ENCODE measurements around the gene MAST4.

MAST4 gene

DNA sequence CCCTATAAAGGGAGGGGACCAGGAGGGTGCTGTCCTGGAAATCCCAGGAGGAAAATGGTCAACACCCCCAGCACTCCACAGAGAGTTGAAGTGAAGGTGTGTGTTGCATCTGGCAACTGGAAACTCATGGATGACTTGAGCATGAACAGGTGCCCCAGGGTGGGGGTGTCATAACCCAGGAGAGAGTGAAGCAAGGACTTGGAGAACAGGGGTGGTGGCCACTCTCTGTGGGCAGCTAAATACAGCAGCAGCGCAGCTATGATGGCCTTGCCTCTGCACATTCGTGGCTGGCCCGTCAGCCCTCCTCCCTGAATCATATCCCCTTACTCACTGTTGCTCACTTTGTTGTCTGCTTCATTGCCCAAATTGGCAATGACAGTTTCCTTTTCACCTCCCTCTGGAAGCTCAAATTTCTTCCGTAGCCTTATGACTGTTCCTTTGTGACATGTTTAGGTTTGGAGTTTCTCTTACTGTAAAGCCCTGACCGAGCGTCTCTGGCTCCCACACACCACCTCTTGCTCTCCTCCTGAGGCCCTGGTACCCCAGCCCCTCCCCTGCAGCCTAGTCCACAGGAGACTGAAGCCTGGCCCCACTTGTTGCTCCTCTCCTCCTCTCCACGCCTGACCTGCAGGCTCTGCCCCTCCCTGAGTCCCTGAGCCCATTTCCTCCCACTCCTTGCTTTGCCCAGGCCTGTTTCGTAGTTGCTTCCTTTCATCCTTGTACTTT is 414.7 kb downstream of the MAST4 start:
- peak in 1 of 56 donors; percentile 8 for DNase-seq

DNA sequence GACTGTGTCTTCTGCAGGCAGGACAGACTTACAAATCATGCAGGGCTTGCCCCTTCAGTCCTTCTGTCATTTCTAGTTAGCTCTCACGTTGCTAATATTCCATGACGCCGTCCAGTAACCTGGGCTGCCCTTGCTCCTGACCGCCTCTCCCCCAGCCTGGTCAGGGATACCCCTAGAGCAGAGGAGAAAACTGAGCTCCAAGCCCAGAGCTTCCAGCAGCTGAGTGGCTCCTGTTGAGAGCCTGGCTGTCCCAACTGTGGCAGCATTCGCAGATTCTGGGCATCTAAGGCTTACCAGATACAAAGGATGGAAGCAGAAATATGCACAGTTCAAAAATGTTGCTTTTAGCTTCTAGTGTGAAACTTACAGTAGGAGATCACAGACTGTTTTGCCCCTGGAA is 415.2 kb downstream of the MAST4 start:
- DNase-seq = peak in 1 of 56 donors; percentile 8

DNA sequence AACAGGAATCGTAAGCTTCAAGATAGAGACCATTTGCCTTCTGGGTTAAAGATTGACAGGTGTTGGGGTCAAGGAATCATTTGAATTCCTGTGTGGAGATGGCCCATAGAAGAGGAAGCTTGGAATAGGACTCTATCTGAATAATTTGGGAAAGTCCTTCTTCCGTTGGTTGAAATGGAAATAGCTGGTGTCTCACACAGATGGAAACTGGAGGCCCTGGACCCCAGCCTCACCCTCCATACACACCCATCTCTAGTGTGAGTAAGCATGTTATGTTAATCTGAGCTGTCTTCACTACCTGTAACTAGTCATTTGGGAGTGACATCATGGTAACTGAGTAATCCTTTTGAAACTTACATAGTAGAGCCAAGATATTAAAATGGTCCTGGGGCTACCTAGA is 416.0 kb downstream of the MAST4 start:
- no peak for DNase-seq

DNA sequence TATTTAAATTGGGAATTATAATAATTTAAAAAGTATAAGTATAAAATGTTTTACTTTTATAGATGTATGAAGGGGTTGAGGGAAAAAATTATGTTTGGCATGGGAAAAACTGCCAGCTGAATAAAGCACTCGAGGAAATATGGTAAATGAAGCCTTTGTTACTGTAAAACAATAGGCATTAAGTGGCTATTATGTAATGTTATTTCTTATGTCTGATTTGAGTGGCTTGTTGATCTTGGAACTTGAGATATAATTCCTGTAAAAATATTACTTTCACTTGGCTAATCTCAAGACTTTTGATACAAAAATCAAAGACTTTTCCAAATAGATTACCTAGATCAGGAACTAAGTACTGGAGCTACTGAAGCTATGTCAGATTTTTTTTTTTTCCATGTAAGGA is 417.5 kb downstream of the MAST4 start:
- no peak for DNase-seq

DNA sequence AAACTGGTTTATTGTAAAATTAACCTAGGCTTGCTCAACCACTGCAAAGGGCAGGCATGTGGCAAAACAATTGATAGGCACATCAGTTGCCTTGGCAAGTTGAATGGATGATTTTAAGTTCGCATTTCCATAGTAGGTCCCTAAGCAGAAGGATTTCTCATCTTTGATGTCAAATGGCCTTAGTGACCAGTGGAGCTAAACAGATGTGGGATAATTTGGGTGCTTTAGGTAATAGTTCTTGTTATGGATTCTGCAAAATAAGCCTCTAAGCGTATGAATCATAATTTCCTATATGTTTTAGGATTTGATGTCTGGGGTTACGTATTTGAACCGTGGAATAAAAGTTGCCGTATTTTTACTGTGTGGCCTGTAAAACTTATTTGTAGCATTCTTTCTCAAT is 418.0 kb downstream of the MAST4 start:
- DNase-seq = no peak

DNA sequence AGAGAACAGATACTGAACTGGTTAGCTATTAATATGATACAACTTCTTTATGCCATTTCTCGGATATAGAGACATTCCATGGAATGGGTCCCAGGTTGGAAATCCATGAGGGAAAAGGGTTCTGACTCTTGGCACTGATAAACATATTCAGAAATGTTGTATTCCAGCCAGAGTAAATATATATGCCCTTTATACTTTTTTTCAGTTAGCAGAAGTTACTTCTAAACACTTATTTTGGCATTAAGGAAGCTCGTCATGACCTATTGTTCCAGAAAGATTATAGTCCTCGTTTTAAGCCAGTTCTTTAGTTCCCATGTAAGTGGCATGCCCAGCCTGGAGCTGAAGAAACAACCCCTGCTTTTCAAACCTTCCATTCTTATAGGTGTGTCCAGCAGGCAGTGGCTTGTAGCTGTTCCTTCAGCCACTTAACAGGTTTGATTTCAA is 418.8 kb downstream of the MAST4 start:
- DNase-seq = no peak

DNA sequence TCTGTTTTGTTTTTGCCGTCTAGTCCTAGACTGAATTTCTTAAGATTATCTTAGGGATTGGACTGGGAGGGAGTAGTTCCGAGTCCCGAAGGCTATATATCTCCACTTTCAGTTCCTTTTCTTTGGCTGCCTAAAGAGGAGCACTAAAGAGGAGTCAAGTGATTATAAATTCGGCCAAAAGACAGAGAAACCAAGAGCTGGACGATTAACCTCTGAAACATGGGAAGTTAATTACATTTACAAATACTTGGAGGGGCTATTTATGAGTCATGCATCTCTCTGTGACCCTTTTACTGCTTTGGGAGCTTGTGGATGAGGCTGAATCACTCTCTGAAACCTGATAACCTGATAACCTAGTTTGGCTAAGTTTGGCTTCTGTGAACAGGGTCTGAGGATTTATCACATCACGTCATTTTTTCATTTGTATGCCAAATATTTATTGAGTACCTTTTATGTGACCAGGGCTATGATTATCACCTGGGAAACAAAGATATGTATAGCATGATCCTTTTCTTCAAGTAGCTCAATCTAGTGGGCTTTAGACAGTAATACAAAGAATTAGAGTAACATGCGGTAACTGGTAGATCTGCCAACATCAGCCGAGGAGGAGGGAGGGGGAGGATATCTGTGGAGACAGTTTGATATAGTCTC is 419.5 kb downstream of the MAST4 start:
- DNase-seq = no peak

DNA sequence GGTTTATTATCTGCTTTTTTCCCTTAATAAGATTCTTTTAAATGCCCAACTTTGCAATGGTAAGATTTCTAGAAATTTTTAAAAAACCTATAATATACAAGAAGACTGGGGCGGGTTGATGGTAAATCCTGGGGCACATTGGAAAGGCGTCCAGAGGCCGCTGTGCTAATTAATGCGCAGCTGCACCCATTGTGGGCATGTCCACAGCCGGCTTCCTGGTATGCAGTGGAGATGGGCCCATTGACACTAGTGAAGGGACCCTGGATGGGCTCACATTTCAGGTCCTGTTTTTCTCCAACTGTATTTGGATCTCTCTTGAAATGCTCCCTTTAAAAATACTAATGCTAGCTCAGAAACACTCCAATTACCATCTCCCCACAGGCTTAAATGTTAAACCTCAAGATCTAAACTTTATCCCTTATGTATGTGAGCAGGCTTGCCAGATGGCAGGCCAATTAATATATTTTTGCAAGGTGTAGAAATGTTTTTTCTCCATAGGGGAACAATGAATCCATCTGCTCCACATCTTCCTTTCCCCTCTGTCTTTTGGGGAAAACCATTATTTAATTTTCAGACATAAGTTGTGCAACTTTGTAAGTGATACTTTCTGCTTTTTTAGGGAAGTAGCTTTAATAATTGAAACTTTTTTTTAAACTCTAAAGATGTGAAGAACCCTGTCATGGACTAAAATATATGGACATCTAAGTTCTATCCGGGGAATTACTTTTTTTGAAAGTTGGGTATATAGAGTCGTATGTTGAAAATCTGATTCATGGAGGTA is 423.1 kb downstream of the MAST4 start:
- DNase-seq = no peak

DNA sequence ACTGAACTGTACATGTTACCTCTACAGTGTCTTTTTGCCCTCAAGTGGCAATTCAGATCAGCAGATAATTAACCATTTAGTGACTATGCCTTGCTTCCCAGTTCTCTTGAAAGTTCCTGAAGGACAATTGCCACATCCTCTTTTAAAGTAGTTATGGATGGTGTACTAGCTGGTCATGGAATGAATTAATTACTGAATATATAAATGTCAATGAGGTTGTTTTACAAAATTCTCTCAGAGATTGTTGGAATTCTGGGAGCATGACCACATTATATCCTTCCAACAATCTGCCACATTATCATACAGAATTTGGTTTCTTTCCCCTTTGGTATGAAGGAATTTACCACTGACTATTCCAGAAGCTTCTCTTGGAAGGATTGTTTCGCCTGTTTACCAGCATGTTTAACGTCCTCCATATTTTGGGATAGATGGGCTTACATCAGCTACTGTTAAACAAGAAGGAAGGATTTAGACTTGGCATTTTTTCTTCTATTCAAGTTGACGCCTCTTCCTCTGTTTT is 424.0 kb downstream of the MAST4 start:
- no peak for DNase-seq

DNA sequence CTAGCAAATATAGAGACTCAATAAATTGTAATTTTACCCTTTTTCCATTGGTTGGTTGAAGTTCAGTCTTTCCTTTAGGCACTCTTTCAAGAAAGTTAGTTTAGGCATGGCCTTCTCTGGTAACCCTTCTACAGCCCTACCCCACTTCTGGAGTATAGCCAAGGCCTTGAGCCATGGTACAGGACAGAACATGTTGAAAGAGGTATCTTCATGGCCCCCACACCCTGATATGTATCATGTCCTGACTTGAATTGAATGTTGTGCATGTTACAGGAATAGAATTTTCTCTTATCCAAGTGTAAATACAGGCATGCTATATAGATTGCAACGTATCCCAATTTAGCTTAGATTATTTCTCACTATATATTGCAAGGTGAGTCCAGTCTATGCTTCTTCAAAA is 424.8 kb downstream of the MAST4 start:
- DNase-seq = no peak

DNA sequence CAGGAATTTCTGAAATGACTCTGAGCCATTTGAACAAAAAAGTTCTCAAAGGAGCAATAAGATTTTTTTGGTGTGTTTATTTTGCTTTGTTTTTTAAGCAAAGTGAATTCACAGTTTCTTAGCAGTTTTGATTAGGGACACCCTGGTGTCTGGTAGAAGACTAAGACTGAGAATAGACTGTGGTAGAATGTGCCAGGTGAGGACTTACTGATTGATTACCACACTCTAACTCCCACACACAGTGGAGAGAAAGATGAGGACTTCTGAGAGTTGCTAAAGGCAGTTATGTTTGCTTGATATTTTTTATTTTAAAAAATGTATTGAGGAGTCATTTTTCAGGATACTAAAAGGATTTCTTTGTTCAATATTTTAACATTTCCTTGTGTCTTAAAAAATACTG is 425.3 kb downstream of the MAST4 start:
- DNase-seq = no peak

DNA sequence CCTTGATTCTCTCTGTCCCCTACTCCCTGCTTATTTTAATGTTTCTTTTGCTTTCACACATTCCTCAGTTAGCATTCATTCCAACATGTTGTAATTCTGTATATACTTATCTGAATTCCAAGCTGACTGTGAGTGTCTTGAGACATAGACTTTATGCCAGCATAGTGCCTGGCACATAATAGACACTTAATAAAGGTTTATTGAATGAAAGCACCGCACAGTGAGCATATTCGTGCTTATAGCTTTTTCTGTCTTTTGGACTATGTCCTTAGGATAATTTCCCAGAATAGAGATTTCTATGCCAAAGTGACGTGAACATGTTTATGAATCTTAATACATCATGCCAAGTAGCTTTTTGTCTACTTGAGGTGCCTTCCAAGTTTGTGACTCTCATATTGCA is 425.8 kb downstream of the MAST4 start:
- DNase-seq = no peak

DNA sequence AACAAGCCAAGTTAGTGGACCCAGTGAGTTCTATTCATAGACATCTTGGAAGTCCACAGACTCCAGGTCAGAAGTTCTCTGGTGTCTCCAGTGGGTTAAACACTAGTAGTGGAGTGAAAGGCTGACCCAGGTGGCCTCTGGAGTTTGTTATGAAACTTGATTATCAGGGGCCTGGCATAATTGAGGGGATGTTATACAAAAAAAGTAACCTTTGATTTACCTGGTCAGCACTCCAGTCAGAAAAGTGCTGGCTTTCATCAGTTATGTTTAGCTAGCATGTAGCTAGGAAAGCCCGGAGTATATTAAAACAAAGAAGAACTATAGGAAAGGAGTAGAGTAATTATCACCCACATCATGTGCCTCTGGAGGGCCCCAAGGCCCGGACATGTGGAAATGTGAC is 429.3 kb downstream of the MAST4 start:
- DNase-seq = no peak

DNA sequence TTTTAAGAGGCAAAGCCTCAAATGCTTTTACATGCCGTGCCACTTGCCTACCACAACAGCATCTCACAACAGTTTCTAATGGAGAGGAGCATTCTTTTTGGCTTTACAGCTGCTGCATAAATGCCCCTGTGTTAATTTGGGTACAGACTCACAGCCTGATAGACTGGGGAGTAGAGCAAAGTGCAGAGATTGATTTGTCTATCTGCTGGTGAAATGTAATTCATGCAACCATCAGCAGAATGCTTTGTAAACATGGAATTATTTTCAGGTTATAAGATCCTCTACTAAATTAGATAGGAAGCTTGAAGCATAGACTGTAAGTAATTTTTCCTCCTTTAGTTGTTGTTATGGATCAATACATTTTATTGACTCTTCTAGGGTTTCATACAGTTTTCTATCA is 430.1 kb downstream of the MAST4 start:
- no peak for DNase-seq

DNA sequence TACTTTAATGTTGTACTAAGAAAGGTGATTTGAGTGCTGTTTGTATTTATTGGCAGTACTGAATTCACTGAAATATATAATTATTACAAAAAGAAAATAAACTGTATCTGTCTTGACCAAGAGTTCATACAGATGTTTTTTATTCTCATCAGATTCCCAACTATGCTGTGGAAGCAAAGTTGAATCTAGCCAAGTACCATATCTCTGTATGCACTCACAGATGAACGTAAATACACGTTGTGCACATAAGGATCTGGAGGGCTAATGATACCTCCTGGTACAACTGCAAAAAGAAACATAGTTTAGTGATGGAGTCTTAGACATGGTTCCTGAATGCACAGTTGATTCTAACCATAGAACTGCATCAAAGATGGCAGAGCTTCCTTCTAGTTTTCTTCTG is 431.0 kb downstream of the MAST4 start:
- no peak for DNase-seq

DNA sequence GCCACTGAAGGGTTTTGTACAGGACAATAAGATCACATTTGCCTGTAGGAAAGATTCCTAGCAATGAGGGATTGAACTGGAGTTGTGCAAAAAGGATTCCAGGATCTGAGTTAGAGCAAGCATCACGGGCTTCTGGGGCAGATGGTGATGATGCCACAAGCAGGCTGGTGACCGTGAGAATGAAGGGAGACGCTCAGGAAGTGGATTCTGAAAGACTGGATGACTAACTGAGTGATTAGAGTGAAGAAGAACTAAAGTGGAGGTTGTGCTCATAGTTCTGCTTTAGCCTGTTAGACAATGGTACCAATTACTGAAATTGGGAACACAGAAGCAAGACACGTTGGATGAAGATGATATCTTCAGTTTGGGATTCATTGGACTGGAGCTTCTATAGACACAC is 432.2 kb downstream of the MAST4 start:
- DNase-seq = no peak

DNA sequence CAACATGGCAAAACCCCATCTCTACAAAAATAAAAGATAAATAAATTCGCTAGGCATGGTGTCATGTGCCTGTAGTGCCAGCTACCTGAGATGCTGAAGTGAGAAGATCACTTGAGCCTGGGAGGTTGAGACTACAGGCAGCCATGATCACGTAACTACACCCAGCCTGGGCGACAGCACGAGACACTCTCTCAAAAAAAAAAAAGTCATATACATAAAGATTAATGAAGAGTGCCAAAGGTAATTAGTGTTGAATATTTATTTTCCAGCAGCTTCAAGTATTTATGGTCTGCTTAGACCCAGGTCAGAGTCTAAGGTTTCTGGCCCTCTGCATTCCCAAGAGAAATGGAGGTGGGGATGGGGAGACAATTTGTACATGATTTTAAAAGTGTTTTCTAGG is 432.7 kb downstream of the MAST4 start:
- DNase-seq = no peak

DNA sequence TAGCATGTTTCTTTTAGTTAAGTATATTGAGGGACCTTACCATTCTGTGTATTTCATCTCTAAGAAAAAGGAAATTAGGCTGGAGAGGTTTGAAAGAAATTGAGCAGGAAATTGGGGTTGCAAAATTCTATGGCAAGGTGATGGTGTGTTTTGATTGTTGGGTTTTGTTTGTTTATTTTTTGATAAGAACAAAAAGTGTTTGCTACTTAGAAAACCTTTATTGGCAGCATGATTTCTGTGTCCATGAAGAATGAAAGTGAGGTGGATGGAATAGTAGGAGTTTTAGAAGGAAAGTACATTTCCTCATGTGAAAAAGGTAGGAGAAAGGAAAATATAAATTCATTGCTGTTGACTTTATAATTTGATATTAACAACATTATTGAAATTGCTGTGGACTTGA is 433.3 kb downstream of the MAST4 start:
- DNase-seq = no peak

DNA sequence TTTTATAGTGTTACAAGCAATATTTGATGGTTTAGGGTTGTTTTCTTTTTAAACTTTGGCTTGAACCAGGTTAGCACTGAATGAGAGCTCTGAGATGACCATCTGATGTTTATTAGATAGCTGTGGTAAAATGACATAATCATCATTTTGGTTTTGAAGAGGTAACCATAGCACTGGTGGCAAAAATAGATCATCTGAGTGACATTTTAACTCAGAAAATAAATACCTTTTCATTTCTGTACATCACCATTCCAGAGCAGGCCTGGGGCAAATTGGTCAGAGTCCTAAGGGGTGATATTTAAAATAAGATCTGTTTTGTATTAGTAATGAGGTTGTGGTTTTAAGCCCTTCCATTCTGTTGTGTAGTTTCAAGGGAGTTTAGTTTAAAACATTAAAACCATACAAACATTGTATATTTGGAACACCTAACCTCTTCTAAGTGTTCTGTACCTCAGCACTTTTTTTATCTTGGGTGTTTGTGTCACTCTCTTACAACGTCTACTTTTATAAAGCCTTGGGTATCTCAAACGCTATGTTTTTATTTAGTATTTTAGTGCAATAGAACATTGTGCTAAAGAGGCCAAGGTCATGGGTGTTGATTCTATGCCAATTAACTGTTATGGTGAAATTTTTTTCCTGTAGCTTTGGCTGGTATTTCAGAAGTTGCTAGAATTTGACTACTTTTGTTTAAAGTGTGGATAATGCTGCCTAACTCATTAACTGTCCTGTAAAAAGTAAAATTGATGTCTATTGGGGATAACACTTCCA is 434.3 kb downstream of the MAST4 start:
- no peak for DNase-seq

DNA sequence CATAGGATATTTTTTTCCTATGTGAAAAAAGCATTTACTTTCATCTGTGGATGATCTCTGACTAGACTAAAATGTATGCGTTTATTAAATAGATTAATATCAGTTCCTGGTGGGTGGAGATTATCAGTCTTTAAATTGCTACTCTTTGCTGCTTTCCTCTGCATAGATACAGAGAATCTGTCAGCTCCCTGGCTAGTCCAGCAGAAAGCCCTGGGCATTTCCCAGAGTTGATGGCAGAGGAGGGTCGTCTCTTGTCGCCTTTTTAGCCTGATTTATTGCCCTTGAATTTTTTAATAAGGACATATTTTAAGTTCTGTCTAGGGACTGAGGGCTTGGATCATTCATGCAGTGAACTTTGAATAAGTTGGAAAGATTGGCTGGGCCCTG is 434.9 kb downstream of the MAST4 start:
- no peak for DNase-seq

DNA sequence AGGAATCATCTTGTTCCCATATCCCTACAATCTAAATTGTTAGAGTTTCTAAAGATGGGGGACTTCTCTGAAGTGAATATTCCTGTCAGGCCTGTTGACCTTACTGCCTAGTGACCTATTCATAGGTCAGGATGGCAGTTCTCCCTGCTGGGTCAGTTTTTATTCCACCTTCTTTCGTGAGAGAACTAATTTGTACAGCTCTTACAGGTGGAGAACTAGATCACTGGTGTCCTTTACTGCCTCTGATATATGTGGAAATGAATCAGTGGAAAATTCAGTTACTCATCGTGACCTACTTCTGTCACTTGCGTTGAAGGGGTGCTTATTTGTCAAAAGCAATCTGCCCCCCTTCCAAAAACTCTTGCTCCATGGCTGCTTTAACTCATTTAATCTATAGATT is 435.5 kb downstream of the MAST4 start:
- no peak for DNase-seq

All from amygdala (tissue), 56 donors.